HepG2 (cell line): ENCODE data around the gene BAZ1B. TPM values are rescaled to one million over a fixed set of nuclear protein-coding genes. Genes with fewer than 3 reads are reported as not detected.

Experiments
- TIGD3 ChIP-seq: sonication (generic); formaldehyde crosslinking; IDR thresholded peaks from 2 replicates; pipeline ENCODE4 v1.5.1; 2020; ENCODE audit warnings: mild to moderate bottlenecking, missing genetic modification reagents, borderline replicate concordance
- polyA plus RNA-seq, 8 experiments: library from polyadenylated mRNA; depleted of rRNA in 3 of 8; stranded (reverse) in 7 of 8; unstranded in 1 of 8; fragments of >200 nt; fragmentation: Illumina TruSeq in 4 of 8; extraction: Trizol in 4 of 8; gene quantifications; 2 replicates each; pipeline versions ENCODE4 v1.2.1 to v1.2.3, GENCODE V29; 2011 to 2016; ENCODE audit warnings: low read depth in 4 of 8, missing spikeins in 1 of 8, mixed read lengths in 1 of 8; ENCODE audit not compliant: insufficient read depth in 1 of 8
- total RNA-seq, 5 experiments: library from RNA; depleted of rRNA; stranded (reverse); fragments of >200 nt; fragmentation: Illumina TruSeq; extraction: Trizol; gene quantifications; 2 replicates each; pipeline ENCODE4 v1.2.3, GENCODE V29; 2016; ENCODE audit warnings: low read depth in 1 of 5
- TF ChIP-seq, protein P1 (sequence below): sonication (generic); formaldehyde crosslinking; IDR thresholded peaks from 2 replicates; pipeline ENCODE4 v1.4.0; 2020; ENCODE audit warnings: mild to moderate bottlenecking, missing genetic modification reagents, borderline replicate concordance
- TF ChIP-seq, protein P2 (sequence below): sonication (generic); formaldehyde crosslinking; IDR thresholded peaks from 2 replicates; pipeline ENCODE4 v1.8.0; 2022; ENCODE audit warnings: mild to moderate bottlenecking, missing genetic modification reagents, borderline replicate concordance

BAZ1B gene
- total and polyA plus RNA-seq, 2 of the 13 experiments (the other 11 are each of a cell fraction or from before 2014, with no cell fraction given): 18.6 to 69.4 TPM

- TF ChIP-seq, protein P1, sequence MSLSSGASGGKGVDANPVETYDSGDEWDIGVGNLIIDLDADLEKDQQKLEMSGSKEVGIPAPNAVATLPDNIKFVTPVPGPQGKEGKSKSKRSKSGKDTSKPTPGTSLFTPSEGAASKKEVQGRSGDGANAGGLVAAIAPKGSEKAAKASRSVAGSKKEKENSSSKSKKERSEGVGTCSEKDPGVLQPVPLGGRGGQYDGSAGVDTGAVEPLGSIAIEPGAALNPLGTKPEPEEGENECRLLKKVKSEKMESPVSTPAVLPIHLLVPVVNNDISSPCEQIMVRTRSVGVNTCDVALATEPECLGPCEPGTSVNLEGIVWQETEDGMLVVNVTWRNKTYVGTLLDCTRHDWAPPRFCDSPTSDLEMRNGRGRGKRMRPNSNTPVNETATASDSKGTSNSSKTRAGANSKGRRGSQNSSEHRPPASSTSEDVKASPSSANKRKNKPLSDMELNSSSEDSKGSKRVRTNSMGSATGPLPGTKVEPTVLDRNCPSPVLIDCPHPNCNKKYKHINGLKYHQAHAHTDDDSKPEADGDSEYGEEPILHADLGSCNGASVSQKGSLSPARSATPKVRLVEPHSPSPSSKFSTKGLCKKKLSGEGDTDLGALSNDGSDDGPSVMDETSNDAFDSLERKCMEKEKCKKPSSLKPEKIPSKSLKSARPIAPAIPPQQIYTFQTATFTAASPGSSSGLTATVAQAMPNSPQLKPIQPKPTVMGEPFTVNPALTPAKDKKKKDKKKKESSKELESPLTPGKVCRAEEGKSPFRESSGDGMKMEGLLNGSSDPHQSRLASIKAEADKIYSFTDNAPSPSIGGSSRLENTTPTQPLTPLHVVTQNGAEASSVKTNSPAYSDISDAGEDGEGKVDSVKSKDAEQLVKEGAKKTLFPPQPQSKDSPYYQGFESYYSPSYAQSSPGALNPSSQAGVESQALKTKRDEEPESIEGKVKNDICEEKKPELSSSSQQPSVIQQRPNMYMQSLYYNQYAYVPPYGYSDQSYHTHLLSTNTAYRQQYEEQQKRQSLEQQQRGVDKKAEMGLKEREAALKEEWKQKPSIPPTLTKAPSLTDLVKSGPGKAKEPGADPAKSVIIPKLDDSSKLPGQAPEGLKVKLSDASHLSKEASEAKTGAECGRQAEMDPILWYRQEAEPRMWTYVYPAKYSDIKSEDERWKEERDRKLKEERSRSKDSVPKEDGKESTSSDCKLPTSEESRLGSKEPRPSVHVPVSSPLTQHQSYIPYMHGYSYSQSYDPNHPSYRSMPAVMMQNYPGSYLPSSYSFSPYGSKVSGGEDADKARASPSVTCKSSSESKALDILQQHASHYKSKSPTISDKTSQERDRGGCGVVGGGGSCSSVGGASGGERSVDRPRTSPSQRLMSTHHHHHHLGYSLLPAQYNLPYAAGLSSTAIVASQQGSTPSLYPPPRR (CRISPR knock-in tag): no peak
- TF ChIP-seq, protein P2, sequence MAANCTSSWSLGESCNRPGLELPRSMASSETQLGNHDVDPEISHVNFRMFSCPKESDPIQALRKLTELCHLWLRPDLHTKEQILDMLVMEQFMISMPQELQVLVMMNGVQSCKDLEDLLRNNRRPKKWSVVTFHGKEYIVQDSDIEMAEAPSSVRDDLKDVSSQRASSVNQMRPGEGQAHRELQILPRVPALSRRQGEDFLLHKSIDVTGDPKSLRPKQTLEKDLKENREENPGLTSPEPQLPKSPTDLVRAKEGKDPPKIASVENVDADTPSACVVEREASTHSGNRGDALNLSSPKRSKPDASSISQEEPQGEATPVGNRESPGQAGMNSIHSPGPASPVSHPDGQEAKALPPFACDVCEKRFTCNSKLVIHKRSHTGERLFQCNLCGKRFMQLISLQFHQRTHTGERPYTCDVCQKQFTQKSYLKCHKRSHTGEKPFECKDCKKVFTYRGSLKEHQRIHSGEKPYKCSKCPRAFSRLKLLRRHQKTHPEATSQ (CRISPR knock-in tag): no peak
- TF ChIP-seq TIGD3: no peak
These were observed 96.6 kb downstream of the BAZ1B start (continued) for GRCh38 chr7:73425356-73425983.
